NCI-H1436 treated with DMSO at 0.1 percent for 48 hours (cell line): ENCODE data around the gene ADGRL1.
A peak's percentile ranks its signal among the peaks of the same experiment; 100 is the strongest.

Source experiments
- DNase-seq: peaks from one replicate; lab custom pipeline; 2025; lab: John Stamatoyannopoulos, UW

ADGRL1 gene

GRCh38 chr19:14139944-14140343 lies 66.0 kb downstream of the ADGRL1 start:
- DNase-seq = no peak

- no peak for DNase-seq
These were observed 67.2 kb downstream of the ADGRL1 start for GRCh38 chr19:14138576-14139265.

GRCh38 chr19:14136509-14137281 lies 69.3 kb downstream of the ADGRL1 start, which contains the start of gene ASF1B:
ASF1B (minus strand) TSS chr19:14136589; CDS start chr19:14136456, 133 bp downstream.
- DNase-seq = peak; percentile 100

- no peak for DNase-seq
These were observed 69.9 kb downstream of the ADGRL1 start for GRCh38 chr19:14135985-14136508.

- no peak for DNase-seq
These were observed 70.6 kb downstream of the ADGRL1 start for GRCh38 chr19:14135355-14135754.

GRCh38 chr19:14127929-14128509 lies 78.0 kb downstream of the ADGRL1 start:
- no peak for DNase-seq

- no peak for DNase-seq
These were observed 78.8 kb downstream of the ADGRL1 start for GRCh38 chr19:14127176-14127575.

- DNase-seq = no peak
These were observed 83.0 kb downstream of the ADGRL1 start for GRCh38 chr19:14122924-14123323.

GRCh38 chr19:14120497-14120780 lies 85.5 kb downstream of the ADGRL1 start:
- DNase-seq = no peak

- no peak for DNase-seq
These were observed 86.1 kb downstream of the ADGRL1 start for GRCh38 chr19:14119644-14120496.

GRCh38 chr19:14119146-14119545 lies 86.8 kb downstream of the ADGRL1 start:
- no peak for DNase-seq

- no peak for DNase-seq
These were observed 87.6 kb downstream of the ADGRL1 start for GRCh38 chr19:14118165-14119051.

GRCh38 chr19:14117668-14118164 lies 88.3 kb downstream of the ADGRL1 start, which contains the start of gene PRKACA:
PRKACA (minus strand) TSS chr19:14117762; CDS start chr19:14117547, 215 bp downstream.
- peak; percentile 89 for DNase-seq

- no peak for DNase-seq
These were observed 88.9 kb downstream of the ADGRL1 start for GRCh38 chr19:14116918-14117578.

- no peak for DNase-seq
These were observed 89.4 kb downstream of the ADGRL1 start for GRCh38 chr19:14116525-14116917.

GRCh38 chr19:14115756-14116155 lies 90.2 kb downstream of the ADGRL1 start:
- no peak for DNase-seq

- no peak for DNase-seq
These were observed 91.1 kb downstream of the ADGRL1 start for GRCh38 chr19:14114854-14115253.

GRCh38 chr19:14114439-14114838 lies 91.5 kb downstream of the ADGRL1 start:
- no peak for DNase-seq

- no peak for DNase-seq
These were observed 92.1 kb downstream of the ADGRL1 start for GRCh38 chr19:14113762-14114414.
